Endodermal cell (in vitro differentiated cells): ENCODE data around the gene SKIC3. TPM values are rescaled to one million over a fixed set of nuclear protein-coding genes. Genes with fewer than 3 reads are reported as not detected.

Experiments used
- DNase-seq: peaks from one replicate; pipeline ENCODE4 v3.0.0-alpha.2; 2017
- H3K27ac ChIP-seq: 2 replicates; pipeline ENCODE4 v1.5.1; 2013; ENCODE audit warnings: mild to moderate bottlenecking, low read depth, low read length, moderate library complexity
- H3K27me3 ChIP-seq: 2 replicates; pipeline ENCODE4 v1.6.1; 2013; ENCODE audit warnings: mild to moderate bottlenecking, low read length, moderate library complexity; ENCODE audit not compliant: insufficient read depth, control insufficient read depth, poor library complexity, severe bottlenecking
- H3K36me3 ChIP-seq: 2 replicates; pipeline ENCODE4 v1.7.0; 2013; ENCODE audit warnings: mild to moderate bottlenecking, low read length, moderate library complexity; ENCODE audit not compliant: control insufficient read depth, insufficient read depth
- H3K4me1 ChIP-seq: one replicate; pipeline ENCODE4 v1.7.0; 2013; ENCODE audit warnings: low read length; ENCODE audit not compliant: control insufficient read depth, insufficient read depth
- H3K4me3 ChIP-seq: 2 replicates; pipeline ENCODE4 v1.5.1; 2013; ENCODE audit warnings: mild to moderate bottlenecking, low read length, moderate library complexity
- H3K9ac ChIP-seq: 2 replicates; pipeline ENCODE4 v1.6.1; 2013; ENCODE audit warnings: mild to moderate bottlenecking, low read length, moderate library complexity; ENCODE audit not compliant: poor library complexity, severe bottlenecking; ENCODE audit errors: extremely low read depth
- H3K9me3 ChIP-seq: 2 replicates; pipeline ENCODE4 v1.6.1; 2013; ENCODE audit warnings: mild to moderate bottlenecking, low read length, moderate library complexity; ENCODE audit not compliant: control insufficient read depth
- H3K27ac Mint-ChIP-seq: 2 replicates; pipeline ENCODE4 v1.8.0; 2020; ENCODE audit warnings: mixed read lengths
- H3K27me3 Mint-ChIP-seq: 2 replicates; pipeline ENCODE4 v1.8.0; 2021; ENCODE audit warnings: mild to moderate bottlenecking, mixed read lengths; ENCODE audit not compliant: insufficient read depth
- H3K36me3 Mint-ChIP-seq: 2 replicates; pipeline ENCODE4 v1.8.0; 2020; ENCODE audit warnings: low read depth, mixed read lengths
- H3K4me1 Mint-ChIP-seq: 2 replicates; pipeline ENCODE4 v1.8.0; 2020; ENCODE audit warnings: mixed read lengths
- H3K4me3 Mint-ChIP-seq: 2 replicates; pipeline ENCODE4 v1.8.0; 2020; ENCODE audit warnings: mild to moderate bottlenecking, moderate library complexity, mixed read lengths
- H3K9me3 Mint-ChIP-seq: 2 replicates; pipeline ENCODE4 v1.8.0; 2020; ENCODE audit warnings: mild to moderate bottlenecking, mixed read lengths
- CTCF ChIP-seq: fragments of 200-600 bp; sonication (generic); conservative IDR thresholded peaks from 2 replicates; pipeline ENCODE4 v1.5.0; 2021; ENCODE audit warnings: antibody characterized with exemption, mild to moderate bottlenecking
- WGBS, 2 experiments: methylation state at CpG; one replicate each; pipeline versions ENCODE4 v1.1.5 to v1.1.7; 2013; ENCODE audit warnings: missing lambda C conversion rate in 2 of 2, mixed read lengths in 1 of 2; ENCODE audit not compliant: insufficient coverage in 1 of 2, insufficient read length in 1 of 2; 5-methylcytosine and 5-hydroxymethylcytosine counted together
- total RNA-seq, 2 donors: library from RNA; stranded (reverse); fragmentation: NEBNext Ultra II Directional in 1 of 2; extraction: Animal tissue kit (Norgen Biotek cat#: 25700) in 1 of 2; gene quantifications; 2 replicates in 1 of 2; 3 replicates in 1 of 2; pipeline ENCODE4 v1.2.1, GENCODE V29; 2021

Gene SKIC3
- total RNA-seq, 2 donors from 2014 or later = 83.2 to 89.3 TPM

GRCh38 chr5:95528565-95528964 lies 26.2 kb downstream of the SKIC3 start:
- no peaks in the 10 kb centered on the region for H3K27me3 Mint-ChIP-seq
- Histone ChIP-seq H3K9ac (no peak overlapping the region), H3K36me3 (peaks cover 87% of the 10 kb centered on the region), H3K27me3 (no peaks in the 10 kb centered on the region), H3K27ac (no peak overlapping the region), H3K4me3 (no peak overlapping the region), H3K9me3 (no peaks in the 10 kb centered on the region), H3K4me1 (no peaks in the 10 kb centered on the region)
- DNase-seq = no peak
- peaks cover 56% of the 10 kb centered on the region for H3K36me3 Mint-ChIP-seq
- H3K4me1 Mint-ChIP-seq = peaks cover 7% of the 10 kb centered on the region
- no peak overlapping the region for H3K27ac Mint-ChIP-seq
- H3K9me3 Mint-ChIP-seq = no peaks in the 10 kb centered on the region
- TF ChIP-seq CTCF = no peak
- H3K4me3 Mint-ChIP-seq = no peak overlapping the region

- TF ChIP-seq CTCF = no peak
- H3K4me1 ChIP-seq = no peaks in the 10 kb centered on the region
- H3K27me3 ChIP-seq = no peaks in the 10 kb centered on the region
- H3K4me3 Mint-ChIP-seq = no peak overlapping the region
- H3K27me3 Mint-ChIP-seq = no peaks in the 10 kb centered on the region
- peaks cover 1% of the 10 kb centered on the region for H3K4me1 Mint-ChIP-seq
- no peaks in the 10 kb centered on the region for H3K9me3 Mint-ChIP-seq
- no peak overlapping the region for H3K4me3 ChIP-seq
- peaks cover 57% of the 10 kb centered on the region for H3K36me3 Mint-ChIP-seq
- no peak overlapping the region for H3K9ac ChIP-seq
- 90 to 100% methylated on average over 1 to 2 of the region's 2 CpGs for WGBS, 2 experiments
- no peak overlapping the region for H3K27ac ChIP-seq
- no peak overlapping the region for H3K27ac Mint-ChIP-seq
- no peak for DNase-seq
- H3K36me3 ChIP-seq = peaks cover 88% of the 10 kb centered on the region
- H3K9me3 ChIP-seq = no peaks in the 10 kb centered on the region
Observed at GRCh38 chr5:95526871-95527270, 27.9 kb downstream of the SKIC3 start.

- no peaks in the 10 kb centered on the region for H3K27me3 Mint-ChIP-seq
- Histone ChIP-seq H3K4me1 (no peaks in the 10 kb centered on the region), H3K9ac (no peak overlapping the region), H3K27ac (no peak overlapping the region), H3K36me3 (peaks cover 91% of the 10 kb centered on the region), H3K4me3 (no peak overlapping the region), H3K9me3 (no peaks in the 10 kb centered on the region), H3K27me3 (no peaks in the 10 kb centered on the region)
- no peak overlapping the region for H3K27ac Mint-ChIP-seq
- no peak overlapping the region for H3K4me3 Mint-ChIP-seq
- no peaks in the 10 kb centered on the region for H3K9me3 Mint-ChIP-seq
- no peak for TF ChIP-seq CTCF
- WGBS, 2 experiments = 94% methylated on average over 2 of the region's 2 CpGs; no CpG with 5 or more reads in 1 of the 2 experiments
- no peak for DNase-seq
- peaks cover 1% of the 10 kb centered on the region for H3K4me1 Mint-ChIP-seq
- H3K36me3 Mint-ChIP-seq = peaks cover 62% of the 10 kb centered on the region
Observed at GRCh38 chr5:95524423-95524822, 30.4 kb downstream of the SKIC3 start.
